Small intestine (tissue), 7 donors: Measurements from ENCODE around the gene DLG4. TPM values are rescaled to one million over a fixed set of nuclear protein-coding genes. Genes with fewer than 3 reads are reported as not detected.

ENCODE experiments used
- DNase-seq, 2 donors: peaks; one replicate each; pipeline versions ENCODE4 v3.0.0 to v3.0.0-alpha.2; 2013
- FAIRE-seq: peaks from 2 replicates; lab custom pipeline; 2012; peaks lifted over from hg19 to GRCh38; lab: Jason Lieb, UNC
- H3K27ac ChIP-seq, 3 donors: one replicate each; pipeline ENCODE4 v1.5.1; 2013; ENCODE audit warnings: low read length in 2 of 3, mild to moderate bottlenecking in 2 of 3, control low read depth in 1 of 3, inconsistent platforms in 1 of 3, low read depth in 1 of 3, moderate library complexity in 1 of 3
- H3K27me3 ChIP-seq, 3 donors: one replicate each; pipeline ENCODE4 v1.6.1; 2013; ENCODE audit warnings: low read length in 3 of 3, inconsistent platforms in 1 of 3; ENCODE audit not compliant: control insufficient read depth in 3 of 3, insufficient read depth in 3 of 3
- H3K36me3 ChIP-seq, 3 donors: one replicate each; pipeline ENCODE4 v1.6.1; 2013; ENCODE audit warnings: low read length in 3 of 3, inconsistent platforms in 1 of 3, low read depth in 1 of 3, mild to moderate bottlenecking in 1 of 3, moderate library complexity in 1 of 3; ENCODE audit not compliant: control insufficient read depth in 3 of 3, insufficient read depth in 2 of 3
- H3K4me1 ChIP-seq, 3 donors: one replicate each; pipeline ENCODE4 v1.6.1; 2013; ENCODE audit warnings: low read length in 2 of 3, inconsistent platforms in 1 of 3, low read depth in 1 of 3, mild to moderate bottlenecking in 1 of 3, moderate library complexity in 1 of 3; ENCODE audit not compliant: control insufficient read depth in 3 of 3, insufficient read depth in 2 of 3
- H3K4me3 ChIP-seq, 3 donors: one replicate each; pipeline ENCODE4 v1.5.1; 2013; ENCODE audit warnings: low read length in 3 of 3, control low read depth in 1 of 3, inconsistent platforms in 1 of 3, low read depth in 1 of 3, mild to moderate bottlenecking in 1 of 3, moderate library complexity in 1 of 3
- H3K9me3 ChIP-seq, 2 donors: one replicate each; pipeline ENCODE4 v1.6.1; 2013; ENCODE audit warnings: low read depth in 1 of 2, low read length in 1 of 2; ENCODE audit not compliant: control insufficient read depth in 2 of 2, insufficient read depth in 1 of 2
- WGBS, 3 donors: extraction: QIAGEN DNeasy Blood & Tissue Kit; methylation state at CpG; one replicate each; pipeline ENCODE4 v1.1.7; 2013; 5-methylcytosine and 5-hydroxymethylcytosine counted together
- polyA plus RNA-seq, 4 donors: library from polyadenylated mRNA; stranded (reverse) in 3 of 4; unstranded in 1 of 4; fragments of 200-250 nt in 3 of 4; fragments of 120-200 nt in 1 of 4; gene quantifications; one replicate each; pipeline versions ENCODE4 v1.2.1 to v1.2.3, GENCODE V29; 2013
- donor health status: healthy with polysubstance abuse.
- donor health status: control.
- donor health status: control.
- donor health status: Bipolar disorder and iron deficiency.
- donor health status: healthy.

Gene DLG4
- polyA plus RNA-seq, 4 donors = 0.67 to 9.2 (median 4.2) TPM

DNA sequence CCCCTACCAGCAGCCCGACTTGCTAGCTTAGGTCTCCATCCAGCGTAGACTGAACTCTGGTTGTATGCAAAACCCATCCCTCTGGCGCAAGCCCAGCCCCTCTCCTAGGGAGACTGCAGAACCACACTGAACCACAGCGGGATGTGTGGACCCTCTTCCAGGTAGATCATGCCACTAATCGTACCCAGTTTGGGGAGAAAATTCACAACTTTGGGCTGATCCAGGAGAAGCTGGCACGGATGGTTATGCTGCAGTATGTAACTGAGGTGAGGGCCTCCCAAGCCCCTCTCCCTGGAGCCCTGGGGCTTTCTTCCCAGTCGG, 3.3 kb upstream of the DLG4 start:
- no peaks in the 10 kb centered on the region for H3K27me3 ChIP-seq
- no peak overlapping the region for H3K27ac ChIP-seq
- peaks cover 0 to 36% (median 5%) of the 10 kb centered on the region in 3 donors for H3K4me1 ChIP-seq
- 78 to 86% (median 79%) methylated on average over 7 of the region's 7 CpGs for WGBS, 3 donors
- no peak overlapping the region for H3K4me3 ChIP-seq
- no peaks in the 10 kb centered on the region for H3K9me3 ChIP-seq
- no peak for FAIRE-seq
- no peak for DNase-seq
- H3K36me3 ChIP-seq = peaks cover 16 to 74% (median 20%) of the 10 kb centered on the region in 3 donors

DNA sequence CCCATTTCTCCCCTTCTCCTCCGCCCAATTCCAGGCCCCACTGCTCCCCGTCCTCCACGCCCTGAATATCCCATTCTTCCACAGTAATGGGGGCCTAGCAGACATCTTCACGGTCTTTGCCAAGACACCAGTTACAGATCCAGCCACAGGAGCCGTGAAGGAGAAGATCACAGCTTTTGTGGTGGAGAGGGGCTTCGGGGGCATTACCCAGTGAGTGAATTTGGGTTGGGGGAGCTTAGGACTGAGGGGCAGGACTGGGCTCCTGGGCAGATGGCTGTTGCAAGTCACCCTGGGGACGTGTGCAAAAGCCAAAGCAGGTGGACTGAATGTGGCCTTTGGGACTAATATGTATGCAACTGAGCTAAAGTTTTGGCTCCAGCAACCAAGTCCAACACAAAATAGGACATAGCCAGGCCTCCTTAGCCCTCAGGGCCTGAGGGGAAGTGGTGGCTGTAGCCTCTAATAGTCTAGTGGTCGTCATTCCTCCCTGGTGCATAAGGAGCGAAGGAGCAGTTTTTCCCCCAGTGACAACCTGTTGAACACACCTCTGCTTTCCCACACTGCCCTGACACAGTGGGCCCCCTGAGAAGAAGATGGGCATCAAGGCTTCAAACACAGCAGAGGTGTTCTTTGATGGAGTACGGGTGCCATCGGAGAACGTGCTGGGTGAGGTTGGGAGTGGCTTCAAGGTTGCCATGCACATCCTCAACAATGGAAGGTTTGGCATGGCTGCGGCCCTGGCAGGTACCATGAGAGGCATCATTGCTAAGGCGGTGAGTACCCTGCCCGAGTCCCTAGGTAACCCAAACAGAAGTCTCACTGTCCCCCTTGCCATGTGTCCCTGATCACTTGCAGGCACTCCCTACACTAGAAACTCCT, 2.7 kb upstream of the DLG4 start:
- no peak overlapping the region for H3K27ac ChIP-seq
- FAIRE-seq = no peak
- H3K36me3 ChIP-seq = peaks cover 16 to 68% (median 20%) of the 10 kb centered on the region in 3 donors

DNA sequence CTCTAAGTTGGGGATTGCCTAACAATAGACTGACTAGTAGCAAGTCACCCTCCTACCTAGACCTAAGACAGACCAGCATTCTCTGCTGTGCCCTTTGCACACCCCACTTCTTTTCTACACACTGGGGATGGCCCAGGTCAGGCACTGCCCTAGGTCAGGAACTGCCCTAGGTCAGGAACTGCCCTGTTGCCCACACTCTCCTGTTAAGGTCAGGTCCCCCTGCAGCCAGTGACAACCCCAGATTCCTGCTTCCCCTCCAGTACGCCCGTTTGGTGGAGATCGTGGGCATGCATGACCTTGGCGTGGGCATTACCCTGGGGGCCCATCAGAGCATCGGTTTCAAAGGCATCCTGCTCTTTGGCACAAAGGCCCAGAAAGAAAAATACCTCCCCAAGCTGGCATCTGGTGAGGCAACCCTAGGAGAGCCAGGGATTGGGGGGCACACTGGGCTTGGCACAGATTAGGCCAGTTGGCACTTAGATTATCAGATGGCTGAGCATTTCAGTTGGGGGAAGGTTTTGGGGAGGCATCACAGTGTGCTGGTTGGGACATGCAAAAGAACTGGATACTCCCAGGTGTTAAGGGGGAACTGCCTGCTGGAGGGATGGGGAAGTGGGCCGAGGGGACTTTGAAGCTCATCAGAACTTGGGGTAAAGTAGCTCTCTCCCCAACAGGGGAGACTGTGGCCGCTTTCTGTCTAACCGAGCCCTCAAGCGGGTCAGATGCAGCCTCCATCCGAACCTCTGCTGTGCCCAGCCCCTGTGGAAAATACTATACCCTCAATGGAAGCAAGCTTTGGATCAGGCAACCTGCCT, 1.8 kb upstream of the DLG4 start:
- no peaks in the 10 kb centered on the region for H3K9me3 ChIP-seq
- FAIRE-seq (no peak), DNase-seq (no peak)
- H3K4me1 ChIP-seq = peaks cover 0 to 36% (median 8%) of the 10 kb centered on the region in 3 donors
- H3K27ac ChIP-seq = peak overlapping the region; percentile 93 to 100 (median 99)
- H3K4me3 ChIP-seq = peak overlapping the region in 1 of 3 donors; percentile 8
- H3K36me3 ChIP-seq = peaks cover 16 to 59% (median 20%) of the 10 kb centered on the region in 3 donors
- peaks cover 0 to 9% (median 0%) of the 10 kb centered on the region in 3 donors for H3K27me3 ChIP-seq
- 62 to 75% (median 69%) methylated on average over 10 of the region's 10 CpGs for WGBS, 3 donors

More for the DNA sequence above, 2.7 kb upstream of the DLG4 start:
- H3K9me3 ChIP-seq = no peaks in the 10 kb centered on the region
- H3K4me1 ChIP-seq = peaks cover 0 to 36% (median 8%) of the 10 kb centered on the region in 3 donors
- H3K27me3 ChIP-seq = peaks cover 0 to 3% (median 0%) of the 10 kb centered on the region in 3 donors
- no peak for DNase-seq
- no peak overlapping the region for H3K4me3 ChIP-seq
- 64 to 80% (median 78%) methylated on average over 15 of the region's 15 CpGs for WGBS, 3 donors

- Histone ChIP-seq H3K27me3 (peaks cover 0 to 16% (median 0%) of the 10 kb centered on the region in 3 donors), H3K4me3 (peak overlapping the region in 2 of 3 donors; percentile 78 to 91), H3K4me1 (peaks cover 0 to 42% (median 8%) of the 10 kb centered on the region in 3 donors), H3K9me3 (no peaks in the 10 kb centered on the region), H3K27ac (peak overlapping the region; percentile 93 to 100 (median 99)), H3K36me3 (peaks cover 15 to 52% (median 20%) of the 10 kb centered on the region in 3 donors)
- no peak for FAIRE-seq
- DNase-seq = peak; percentile 78 to 81
- WGBS, 3 donors = 4 to 30% (median 22%) methylated on average over 11 of the region's 11 CpGs
These were observed 1.1 kb upstream of the DLG4 start for GRCh38 chr17:7220593-7221277.

GRCh38 chr17:7219229-7219811, 316 bp downstream of the DLG4 start:
- no peak for FAIRE-seq
- WGBS, 3 donors = 12 to 20% (median 15%) methylated on average over 12 of the region's 12 CpGs
- Histone ChIP-seq H3K27me3 (peaks cover 0 to 20% (median 0%) of the 10 kb centered on the region in 3 donors), H3K27ac (peak overlapping the region; percentile 93 to 100 (median 99)), H3K4me1 (peaks cover 0 to 45% (median 8%) of the 10 kb centered on the region in 3 donors), H3K36me3 (peaks cover 12 to 38% (median 13%) of the 10 kb centered on the region in 3 donors), H3K9me3 (no peaks in the 10 kb centered on the region), H3K4me3 (peak overlapping the region in 2 of 3 donors; percentile 78 to 91)
- DNase-seq = no peak

DNA sequence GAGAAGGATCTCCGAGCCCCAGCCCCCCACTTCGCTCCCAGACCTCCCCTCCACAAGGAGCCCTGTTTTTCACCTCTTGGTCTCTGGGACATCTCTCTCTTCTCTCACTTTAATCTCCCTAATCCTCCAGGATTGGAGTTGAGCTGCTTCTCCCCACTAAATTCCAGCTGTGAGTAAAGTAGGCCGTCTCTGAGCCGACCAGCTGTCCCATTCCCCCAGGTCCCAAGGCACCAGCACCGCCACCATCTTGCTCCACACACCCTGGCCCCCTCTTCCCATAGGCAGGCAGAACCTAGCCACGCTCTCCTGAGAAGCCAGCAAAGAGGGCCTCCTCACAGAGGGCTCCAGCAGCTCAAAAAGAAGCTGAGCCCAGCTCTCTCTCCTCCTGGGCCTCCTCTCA, 878 bp downstream of the DLG4 start:
- peaks cover 0 to 48% (median 11%) of the 10 kb centered on the region in 3 donors for H3K4me1 ChIP-seq
- H3K4me3 ChIP-seq = no peak overlapping the region
- H3K27ac ChIP-seq = peak overlapping the region in 1 of 3 donors; percentile 8
- WGBS, 3 donors = 70 to 91% (median 74%) methylated on average over 6 of the region's 6 CpGs
- FAIRE-seq (no peak), DNase-seq (no peak)
- peaks cover 7 to 32% (median 12%) of the 10 kb centered on the region in 3 donors for H3K36me3 ChIP-seq
- no peaks in the 10 kb centered on the region for H3K9me3 ChIP-seq
- H3K27me3 ChIP-seq = peaks cover 0 to 20% (median 0%) of the 10 kb centered on the region in 3 donors

- Histone ChIP-seq H3K27me3 (peaks cover 0 to 26% (median 0%) of the 10 kb centered on the region in 3 donors), H3K4me1 (peaks cover 0 to 50% (median 12%) of the 10 kb centered on the region in 3 donors), H3K36me3 (peaks cover 4 to 26% (median 11%) of the 10 kb centered on the region in 3 donors), H3K27ac (peak overlapping the region in 2 of 3 donors; percentile 21 to 32), H3K4me3 (peak overlapping the region in 1 of 3 donors; percentile 36), H3K9me3 (no peaks in the 10 kb centered on the region)
- FAIRE-seq (no peak), DNase-seq (no peak)
- 66 to 76% (median 74%) methylated on average over 6 of the region's 6 CpGs for WGBS, 3 donors
These were observed 1.5 kb downstream of the DLG4 start for GRCh38 chr17:7218166-7218565.
